Measurements from ENCODE around the gene RARG.

RARG gene

DNA sequence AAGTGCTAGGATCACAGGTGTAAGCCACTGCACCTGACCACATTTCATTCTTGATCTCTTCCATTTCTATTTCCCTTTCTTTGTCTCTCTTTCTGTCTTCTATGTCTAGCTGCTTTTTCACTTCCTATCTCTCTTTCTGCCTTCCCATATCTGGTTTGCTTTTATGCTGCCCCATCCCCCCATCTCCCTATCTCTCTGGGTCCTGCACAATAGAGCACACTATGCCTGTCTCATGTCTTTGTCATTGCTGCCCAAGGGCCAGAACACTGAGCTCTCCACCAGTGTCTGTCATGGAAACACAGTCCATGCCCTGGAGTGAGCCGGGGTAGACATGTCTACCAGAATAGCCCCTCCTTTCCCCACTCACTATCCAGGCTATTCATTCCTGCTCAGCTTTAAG, 12.3 kb upstream of the RARG start:
- no peak overlapping the region for H3K4me3 ChIP-seq (ENCODE audit: low read length)
- DNase-seq (ENCODE audit: low read depth) = no peak
- no peak for TF ChIP-seq CTCF (conservative IDR thresholded peaks at IDR 0.05; ENCODE audit: low read depth, low read length)

DNA sequence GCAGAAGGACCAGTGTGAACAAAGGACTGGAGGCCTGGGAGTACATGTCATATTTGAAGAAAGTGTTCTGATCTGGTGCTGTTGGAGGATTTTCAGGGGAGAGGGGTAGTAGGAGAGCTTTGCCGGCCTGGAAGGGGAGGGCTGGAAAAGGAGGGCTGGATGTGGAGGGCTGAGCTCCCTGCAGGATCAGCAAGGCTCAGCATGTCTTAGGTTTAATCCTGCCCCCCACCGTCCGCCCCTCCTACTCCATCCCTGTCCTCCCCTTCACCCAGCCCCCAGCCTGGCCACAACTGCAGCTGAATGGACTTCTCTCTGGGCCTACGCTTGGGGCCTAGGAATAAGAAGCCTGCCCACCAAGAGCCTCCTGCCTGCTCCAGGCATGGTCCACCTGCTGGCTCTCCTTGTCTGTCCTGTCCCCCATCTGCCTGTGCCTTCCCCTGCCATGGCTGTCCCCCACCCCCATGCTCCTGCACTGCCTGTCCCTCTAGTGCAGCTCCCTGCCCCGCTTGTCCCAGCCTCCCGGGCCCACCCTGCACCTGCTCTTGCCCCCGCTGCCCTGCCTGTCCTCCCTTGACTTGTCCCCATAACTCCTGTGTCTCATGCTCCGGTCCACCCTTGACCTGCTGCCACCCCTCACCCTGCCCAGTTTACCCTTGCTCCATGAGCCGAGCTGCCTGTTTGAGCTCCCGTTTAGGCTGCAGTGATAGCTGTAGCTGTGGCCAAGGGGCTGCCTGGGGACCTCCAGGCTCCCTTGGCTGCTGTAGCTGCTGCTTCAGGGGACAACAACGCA, 9.8 kb upstream of the RARG start:
- DNase-seq (ENCODE audit: low read depth) = no peak
- H3K4me3 ChIP-seq (ENCODE audit: low read length) = no peak overlapping the region
- no peak for TF ChIP-seq CTCF (conservative IDR thresholded peaks at IDR 0.05; ENCODE audit: low read depth, low read length)

DNA sequence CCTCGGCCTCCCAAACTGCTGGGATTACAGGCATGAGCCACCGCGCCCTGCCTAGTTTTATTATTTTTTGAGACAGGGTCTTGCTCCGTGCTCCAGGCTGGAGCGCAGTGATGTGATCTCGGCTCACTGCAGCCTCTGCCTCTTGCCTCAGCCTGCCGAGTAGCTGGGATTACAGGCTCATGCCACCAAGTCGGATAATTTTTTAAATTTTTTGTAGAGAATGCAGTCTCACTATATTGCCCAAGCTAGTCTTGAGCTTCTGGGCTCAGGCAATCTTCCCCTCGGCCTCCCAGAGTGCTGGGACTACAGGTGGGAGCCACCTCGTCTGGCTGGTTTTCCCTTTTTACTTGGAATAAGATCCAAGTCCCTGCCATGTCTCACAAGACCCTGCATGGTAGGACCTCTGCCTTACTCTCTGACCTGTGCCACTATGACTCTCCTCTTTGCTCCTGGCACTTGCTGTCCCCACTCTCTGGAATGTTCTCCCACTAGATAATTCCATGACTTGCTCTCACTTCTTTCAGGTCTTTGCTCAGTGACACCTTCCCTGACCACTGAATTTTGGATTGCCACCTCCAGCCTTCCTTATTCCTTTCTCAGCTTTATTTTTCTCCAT, 7.7 kb upstream of the RARG start:
- TF ChIP-seq CTCF (conservative IDR thresholded peaks at IDR 0.05; ENCODE audit: low read depth, low read length) = no peak
- no peak overlapping the region for H3K4me3 ChIP-seq (ENCODE audit: low read length)
- DNase-seq (ENCODE audit: low read depth) = no peak

- DNase-seq (ENCODE audit: low read depth) = no peak
- no peak for TF ChIP-seq CTCF (conservative IDR thresholded peaks at IDR 0.05; ENCODE audit: low read depth, low read length)
- no peak overlapping the region for H3K4me3 ChIP-seq (ENCODE audit: low read length)
Observed at GRCh38 chr12:53236443-53237111, 4.6 kb upstream of the RARG start.

DNA sequence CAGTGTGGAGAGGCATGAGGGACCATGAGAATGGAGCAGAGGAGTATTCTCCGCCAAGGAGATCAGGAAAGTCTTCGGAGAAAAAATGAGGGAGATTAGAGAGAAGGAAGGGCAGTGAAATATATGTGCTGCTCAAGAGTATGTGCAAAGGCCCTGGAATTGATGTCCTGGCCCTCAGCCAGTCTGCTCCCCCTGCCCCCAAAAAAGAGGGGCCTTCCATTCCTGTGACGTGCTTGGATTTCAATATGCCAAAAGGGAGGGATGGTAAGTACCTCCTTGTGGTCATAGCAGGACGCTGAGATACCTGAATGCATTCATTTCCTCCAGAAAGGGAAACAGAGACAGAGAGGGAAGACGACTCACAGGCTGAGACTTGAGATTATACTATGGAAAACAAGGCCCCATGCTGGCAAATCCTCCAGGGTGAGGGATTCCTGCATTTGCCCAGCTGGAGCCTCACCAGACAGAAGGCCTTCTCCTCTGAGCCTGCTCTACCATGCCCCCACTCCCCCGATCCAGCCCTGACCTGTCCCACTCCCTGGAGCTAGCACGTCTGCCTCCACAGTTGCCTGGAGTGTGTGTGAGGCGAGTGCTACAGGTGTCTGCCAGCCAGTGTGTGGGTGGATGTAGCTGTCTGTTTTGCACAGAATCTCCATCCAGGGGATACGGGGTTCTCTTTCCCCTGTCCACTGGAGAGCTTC, 3.9 kb upstream of the RARG start:
- no peak overlapping the region for H3K4me3 ChIP-seq (ENCODE audit: low read length)
- TF ChIP-seq CTCF (conservative IDR thresholded peaks at IDR 0.05; ENCODE audit: low read depth, low read length) = no peak
- no peak for DNase-seq (ENCODE audit: low read depth)

GRCh38 chr12:53235164-53235563, 3.2 kb upstream of the RARG start:
- H3K4me3 ChIP-seq (ENCODE audit: low read length) = no peak overlapping the region
- no peak for TF ChIP-seq CTCF (conservative IDR thresholded peaks at IDR 0.05; ENCODE audit: low read depth, low read length)

More at GRCh38 chr12:53235164-53235563, 3.2 kb upstream of the RARG start:
- DNase-seq (ENCODE audit: low read depth) = no peak

Data from retinal pigment epithelial cell (primary cell).